GM12878 (cell line): ENCODE data around the gene UGT2A3. TPM values are rescaled to one million over a fixed set of nuclear protein-coding genes. Genes with fewer than 3 reads are reported as not detected.

Experiments used
- MYC ChIP-seq: IDR thresholded peaks from 2 replicates; pipeline ENCODE4 v1.6.1; 2011; ENCODE audit warnings: mild to moderate bottlenecking, low read length, moderate library complexity, inconsistent platforms; ENCODE audit not compliant: insufficient read depth, insufficient replicate concordance, insufficient read length, severe bottlenecking
- NBN ChIP-seq: fragments of 450-650 bp; IDR thresholded peaks from 2 replicates; pipeline ENCODE4 v1.6.1; 2016
- NFYA ChIP-seq: IDR thresholded peaks from 2 replicates; pipeline ENCODE4 v1.6.1; 2011; ENCODE audit warnings: low read depth, mild to moderate bottlenecking, low read length, improper control_type of control experiment, borderline replicate concordance
- NR2F1 ChIP-seq: fragments of 450-650 bp; conservative IDR thresholded peaks from 2 replicates; pipeline ENCODE4 v1.6.1; 2017; ENCODE audit warnings: mild to moderate bottlenecking
- SMAD5 ChIP-seq: IDR thresholded peaks from 2 replicates; pipeline ENCODE4 v1.6.1; 2016; ENCODE audit warnings: antibody characterized with exemption, low read depth
- YBX1 ChIP-seq: fragments of 450-650 bp; IDR thresholded peaks from 2 replicates; pipeline ENCODE4 v1.6.1; 2016; ENCODE audit warnings: antibody characterized with exemption
- polyA plus RNA-seq, 11 experiments: library from polyadenylated mRNA; depleted of rRNA in 4 of 11; unstranded in 6 of 11; stranded (reverse) in 5 of 11; fragments of >200 nt; fragmentation: Nextera tagmentation in 4 of 11; fragmentation: Illumina TruSeq in 1 of 11; extraction: Ambion mirVana in 4 of 11; extraction: Trizol in 1 of 11; gene quantifications; 1 replicate in 1 of 11; 2 replicates in 10 of 11; pipeline versions ENCODE4 v1.2.1 to v1.2.3, GENCODE V29; 2011 to 2016; ENCODE audit warnings: inconsistent platforms in 2 of 11, missing spikeins in 2 of 11, low read depth in 1 of 11
- total RNA-seq, 4 experiments: library from RNA; depleted of rRNA in 3 of 4; stranded (reverse); fragments of >200 nt in 3 of 4; fragmentation: Illumina TruSeq in 1 of 4; extraction: Trizol in 1 of 4; gene quantifications; 2 replicates each; pipeline versions ENCODE4 v1.2.1 to v1.2.3, GENCODE V29; 2013 to 2021
- TF ChIP-seq, protein P1 (sequence below): fragments of 450-650 bp; IDR thresholded peaks from 2 replicates; pipeline ENCODE4 v1.6.1; 2017; ENCODE audit warnings: mild to moderate bottlenecking, moderate library complexity
- TF ChIP-seq, protein P2 (sequence below): fragments of 450-650 bp; IDR thresholded peaks from 2 replicates; pipeline ENCODE4 v1.6.1; 2016; ENCODE audit warnings: mild to moderate bottlenecking, moderate library complexity, borderline replicate concordance
- TF ChIP-seq, protein P3 (sequence below): IDR thresholded peaks from 2 replicates; pipeline ENCODE4 v1.6.1; 2012; ENCODE audit warnings: low read depth, low read length, improper control_type of control experiment

The UGT2A3 gene
- total and polyA plus RNA-seq, 10 of the 15 experiments (the other 5 are each of a cell fraction or from before 2014, with no cell fraction given) = 0.04 to 0.18 (median 0.09) TPM; not detected in 2

DNA sequence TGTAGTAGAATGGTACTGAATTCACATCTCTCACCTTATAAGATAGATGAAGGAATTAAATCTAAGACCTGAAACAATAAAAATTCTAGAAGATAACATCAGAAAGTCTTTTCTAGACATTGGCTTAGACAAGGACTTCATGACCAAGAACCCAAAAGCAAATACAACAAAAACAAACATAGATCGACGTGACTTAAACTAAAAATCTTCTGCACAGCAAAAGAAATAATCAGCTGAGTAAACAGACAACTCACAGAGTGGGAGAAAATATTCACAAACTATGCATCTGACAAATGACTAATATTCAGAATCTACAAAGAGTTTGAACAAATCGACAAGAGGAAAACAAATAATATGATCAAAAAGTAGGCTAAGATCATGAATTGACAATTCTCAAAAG is 38.8 kb downstream of the UGT2A3 start (continued):
- TF ChIP-seq, protein P1, sequence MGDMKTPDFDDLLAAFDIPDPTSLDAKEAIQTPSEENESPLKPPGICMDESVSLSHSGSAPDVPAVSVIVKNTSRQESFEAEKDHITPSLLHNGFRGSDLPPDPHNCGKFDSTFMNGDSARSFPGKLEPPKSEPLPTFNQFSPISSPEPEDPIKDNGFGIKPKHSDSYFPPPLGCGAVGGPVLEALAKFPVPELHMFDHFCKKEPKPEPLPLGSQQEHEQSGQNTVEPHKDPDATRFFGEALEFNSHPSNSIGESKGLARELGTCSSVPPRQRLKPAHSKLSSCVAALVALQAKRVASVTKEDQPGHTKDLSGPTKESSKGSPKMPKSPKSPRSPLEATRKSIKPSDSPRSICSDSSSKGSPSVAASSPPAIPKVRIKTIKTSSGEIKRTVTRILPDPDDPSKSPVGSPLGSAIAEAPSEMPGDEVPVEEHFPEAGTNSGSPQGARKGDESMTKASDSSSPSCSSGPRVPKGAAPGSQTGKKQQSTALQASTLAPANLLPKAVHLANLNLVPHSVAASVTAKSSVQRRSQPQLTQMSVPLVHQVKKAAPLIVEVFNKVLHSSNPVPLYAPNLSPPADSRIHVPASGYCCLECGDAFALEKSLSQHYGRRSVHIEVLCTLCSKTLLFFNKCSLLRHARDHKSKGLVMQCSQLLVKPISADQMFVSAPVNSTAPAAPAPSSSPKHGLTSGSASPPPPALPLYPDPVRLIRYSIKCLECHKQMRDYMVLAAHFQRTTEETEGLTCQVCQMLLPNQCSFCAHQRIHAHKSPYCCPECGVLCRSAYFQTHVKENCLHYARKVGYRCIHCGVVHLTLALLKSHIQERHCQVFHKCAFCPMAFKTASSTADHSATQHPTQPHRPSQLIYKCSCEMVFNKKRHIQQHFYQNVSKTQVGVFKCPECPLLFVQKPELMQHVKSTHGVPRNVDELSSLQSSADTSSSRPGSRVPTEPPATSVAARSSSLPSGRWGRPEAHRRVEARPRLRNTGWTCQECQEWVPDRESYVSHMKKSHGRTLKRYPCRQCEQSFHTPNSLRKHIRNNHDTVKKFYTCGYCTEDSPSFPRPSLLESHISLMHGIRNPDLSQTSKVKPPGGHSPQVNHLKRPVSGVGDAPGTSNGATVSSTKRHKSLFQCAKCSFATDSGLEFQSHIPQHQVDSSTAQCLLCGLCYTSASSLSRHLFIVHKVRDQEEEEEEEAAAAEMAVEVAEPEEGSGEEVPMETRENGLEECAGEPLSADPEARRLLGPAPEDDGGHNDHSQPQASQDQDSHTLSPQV = no peak
- TF ChIP-seq MYC = no peak
- no peak for TF ChIP-seq NR2F1
- no peak for TF ChIP-seq NFYA
- TF ChIP-seq NBN = no peak
- TF ChIP-seq YBX1 = no peak
- TF ChIP-seq SMAD5 = no peak
- TF ChIP-seq, protein P2, sequence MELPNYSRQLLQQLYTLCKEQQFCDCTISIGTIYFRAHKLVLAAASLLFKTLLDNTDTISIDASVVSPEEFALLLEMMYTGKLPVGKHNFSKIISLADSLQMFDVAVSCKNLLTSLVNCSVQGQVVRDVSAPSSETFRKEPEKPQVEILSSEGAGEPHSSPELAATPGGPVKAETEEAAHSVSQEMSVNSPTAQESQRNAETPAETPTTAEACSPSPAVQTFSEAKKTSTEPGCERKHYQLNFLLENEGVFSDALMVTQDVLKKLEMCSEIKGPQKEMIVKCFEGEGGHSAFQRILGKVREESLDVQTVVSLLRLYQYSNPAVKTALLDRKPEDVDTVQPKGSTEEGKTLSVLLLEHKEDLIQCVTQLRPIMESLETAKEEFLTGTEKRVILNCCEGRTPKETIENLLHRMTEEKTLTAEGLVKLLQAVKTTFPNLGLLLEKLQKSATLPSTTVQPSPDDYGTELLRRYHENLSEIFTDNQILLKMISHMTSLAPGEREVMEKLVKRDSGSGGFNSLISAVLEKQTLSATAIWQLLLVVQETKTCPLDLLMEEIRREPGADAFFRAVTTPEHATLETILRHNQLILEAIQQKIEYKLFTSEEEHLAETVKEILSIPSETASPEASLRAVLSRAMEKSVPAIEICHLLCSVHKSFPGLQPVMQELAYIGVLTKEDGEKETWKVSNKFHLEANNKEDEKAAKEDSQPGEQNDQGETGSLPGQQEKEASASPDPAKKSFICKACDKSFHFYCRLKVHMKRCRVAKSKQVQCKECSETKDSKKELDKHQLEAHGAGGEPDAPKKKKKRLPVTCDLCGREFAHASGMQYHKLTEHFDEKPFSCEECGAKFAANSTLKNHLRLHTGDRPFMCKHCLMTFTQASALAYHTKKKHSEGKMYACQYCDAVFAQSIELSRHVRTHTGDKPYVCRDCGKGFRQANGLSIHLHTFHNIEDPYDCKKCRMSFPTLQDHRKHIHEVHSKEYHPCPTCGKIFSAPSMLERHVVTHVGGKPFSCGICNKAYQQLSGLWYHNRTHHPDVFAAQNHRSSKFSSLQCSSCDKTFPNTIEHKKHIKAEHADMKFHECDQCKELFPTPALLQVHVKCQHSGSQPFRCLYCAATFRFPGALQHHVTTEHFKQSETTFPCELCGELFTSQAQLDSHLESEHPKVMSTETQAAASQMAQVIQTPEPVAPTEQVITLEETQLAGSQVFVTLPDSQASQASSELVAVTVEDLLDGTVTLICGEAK = no peak
- TF ChIP-seq, protein P3, sequence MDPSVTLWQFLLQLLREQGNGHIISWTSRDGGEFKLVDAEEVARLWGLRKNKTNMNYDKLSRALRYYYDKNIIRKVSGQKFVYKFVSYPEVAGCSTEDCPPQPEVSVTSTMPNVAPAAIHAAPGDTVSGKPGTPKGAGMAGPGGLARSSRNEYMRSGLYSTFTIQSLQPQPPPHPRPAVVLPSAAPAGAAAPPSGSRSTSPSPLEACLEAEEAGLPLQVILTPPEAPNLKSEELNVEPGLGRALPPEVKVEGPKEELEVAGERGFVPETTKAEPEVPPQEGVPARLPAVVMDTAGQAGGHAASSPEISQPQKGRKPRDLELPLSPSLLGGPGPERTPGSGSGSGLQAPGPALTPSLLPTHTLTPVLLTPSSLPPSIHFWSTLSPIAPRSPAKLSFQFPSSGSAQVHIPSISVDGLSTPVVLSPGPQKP = no peak
